ENCODE data around the gene CNDP1.

Gene CNDP1

GRCh38 chr18:74631623-74632350 is 97.5 kb downstream of the CNDP1 start:
- peak; percentile 65 for DNase-seq

GRCh38 chr18:74632351-74632679 is 98.0 kb downstream of the CNDP1 start:
- DNase-seq, result no peak

GRCh38 chr18:74632856-74633255 is 98.6 kb downstream of the CNDP1 start:
- no peak for DNase-seq

- DNase-seq, result no peak
Measured at GRCh38 chr18:74633652-74634352, 99.5 kb downstream of the CNDP1 start.

- no peak for DNase-seq
Measured at GRCh38 chr18:74635224-74635975, 101.1 kb downstream of the CNDP1 start.

Data from fibroblast of upper back skin (primary cell).